HCT116 (cell line): ENCODE data around the gene LRIG1. TPM values are rescaled to one million over a fixed set of nuclear protein-coding genes. Genes with fewer than 3 reads are reported as not detected.

ENCODE experiments used
- ATAC-seq: fragments of 200-7000 bp; cut with Tn5 transposase; 2 replicates; pipeline ENCODE4 v1.9.1; 2020; ENCODE audit warnings: mild to moderate bottlenecking, moderate library complexity
- BruUV-seq: library from RNA; stranded (reverse); fragments of 400-500 nt; replicated peaks from 2 replicates; lab custom pipeline; 2021; lab: Mats Ljungman, UMichigan
- CTCF ChIA-PET: fragments of 300-600 bp; sonication (Branson Sonifier 250); formaldehyde crosslinking; loops from one replicate; lab custom pipeline; 2021; ENCODE audit warnings: antibody characterized with exemption; lab: Charles Lee
- POLR2A ChIA-PET: fragments of 300-600, 350-600 bp; sonication (Branson Sonifier 250); formaldehyde crosslinking; loops from one replicate; lab custom pipeline; 2021; ENCODE audit warnings: antibody characterized with exemption; lab: Charles Lee
- RAD21 ChIA-PET, 2 experiments: fragments of 300-600 bp; sonication (Branson Sonifier 250); formaldehyde crosslinking; loops; one replicate each; lab custom pipeline; 2023; ENCODE audit warnings: low total read pairs in 2 of 2; ENCODE audit not compliant: uncharacterized antibody in 2 of 2, unreplicated experiment in 2 of 2, low non-redundant PET in 1 of 2; lab: Charles Lee
- DNase-seq: peaks from one replicate; pipeline ENCODE4 v3.0.0-alpha.2; 2010; ENCODE audit warnings: low read depth, low spot score
- H2AFZ ChIP-seq: fragments of 200-600 bp; shearing (Covaris generic), sonication (generic); 2 replicates; pipeline ENCODE4 v1.6.1; 2017; ENCODE audit warnings: low read depth, mixed run types, mixed read lengths, antibody characterized with exemption, low read length; ENCODE audit not compliant: poor library complexity, severe bottlenecking
- H3K27ac ChIP-seq: 2 replicates; pipeline ENCODE4 v1.5.1; 2012; ENCODE audit warnings: low read depth, low read length
- H3K27me3 ChIP-seq: fragments of 200-600 bp; sonication (generic); 2 replicates; pipeline ENCODE4 v1.6.1; 2016; ENCODE audit warnings: mixed run types, low read length, mixed read lengths; ENCODE audit not compliant: insufficient read depth
- H3K36me3 ChIP-seq, 2 experiments: fragments of 200-500 bp in 1 of 2; fragments of 200-600 bp in 1 of 2; sonication (Bioruptor generic) in 1 of 2; sonication (generic) in 1 of 2; 2 replicates each; pipeline versions ENCODE4 v1.5.1 to v1.6.1; 2014 to 2016; ENCODE audit warnings: low read length in 2 of 2, inconsistent platforms in 1 of 2, mixed read lengths in 1 of 2, mixed run types in 1 of 2; ENCODE audit not compliant: insufficient read depth in 2 of 2, control insufficient read depth in 1 of 2
- H3K4me1 ChIP-seq, 2 experiments: fragments of 200-600 bp in 1 of 2; sonication (generic) in 1 of 2; 2 replicates each; pipeline versions ENCODE4 v1.5.1 to v1.6.1; 2012 to 2017; ENCODE audit warnings: low read length in 2 of 2, inconsistent platforms in 1 of 2, mild to moderate bottlenecking in 1 of 2, mixed read lengths in 1 of 2, mixed run types in 1 of 2, moderate library complexity in 1 of 2; ENCODE audit not compliant: insufficient read depth in 2 of 2, control insufficient read depth in 1 of 2
- H3K4me2 ChIP-seq: fragments of 200-600 bp; sonication (generic); 2 replicates; pipeline ENCODE4 v1.6.1; 2017; ENCODE audit warnings: mixed run types, low read length, mixed read lengths
- H3K4me3 ChIP-seq, 2 experiments: fragments of 200-600 bp in 1 of 2; sonication (generic) in 1 of 2; replicated peaks in 1 of 2; 2 replicates each; pipeline ENCODE4 v1.5.1; 2011 to 2016; ENCODE audit warnings: low read length in 2 of 2, control low read depth in 1 of 2, low read depth in 1 of 2, mild to moderate bottlenecking in 1 of 2, mixed read lengths in 1 of 2, mixed run types in 1 of 2
- H3K79me2 ChIP-seq: fragments of 200-600 bp; sonication (generic); 2 replicates; pipeline ENCODE4 v1.6.1; 2017; ENCODE audit warnings: mild to moderate bottlenecking, mixed run types, low read length, moderate library complexity, mixed read lengths; ENCODE audit not compliant: insufficient read depth
- H3K9ac ChIP-seq: fragments of 200-600 bp; sonication (generic); 2 replicates; pipeline ENCODE4 v1.6.1; 2016; ENCODE audit warnings: low read length, mixed read lengths
- H3K9me2 ChIP-seq: fragments of 200-600 bp; sonication (generic), shearing (Covaris generic); 2 replicates; pipeline ENCODE4 v1.6.1; 2017; ENCODE audit warnings: mixed run types, mild to moderate bottlenecking, moderate library complexity; ENCODE audit not compliant: insufficient read depth
- H3K9me3 ChIP-seq, 2 experiments: fragments of 200-500 bp in 1 of 2; fragments of 200-600 bp in 1 of 2; sonication (Bioruptor generic) in 1 of 2; sonication (generic) in 1 of 2; 2 replicates each; pipeline ENCODE4 v1.6.1; 2014 to 2017; ENCODE audit warnings: low read length in 2 of 2, mixed read lengths in 2 of 2, inconsistent platforms in 1 of 2, low read depth in 1 of 2, mild to moderate bottlenecking in 1 of 2, mixed run types in 1 of 2, moderate library complexity in 1 of 2; ENCODE audit not compliant: control insufficient read depth in 1 of 2, insufficient read depth in 1 of 2
- H4K20me1 ChIP-seq: fragments of 200-600 bp; sonication (generic), shearing (Covaris generic); 2 replicates; pipeline ENCODE4 v1.6.1; 2017; ENCODE audit warnings: mixed run types, mild to moderate bottlenecking, moderate library complexity; ENCODE audit not compliant: insufficient read depth
- CEBPB ChIP-seq: IDR thresholded peaks from 2 replicates; pipeline ENCODE4 v1.6.1; 2012; ENCODE audit warnings: low read depth
- EGR1 ChIP-seq: IDR thresholded peaks from 2 replicates; pipeline ENCODE4 v1.6.1; 2012; ENCODE audit warnings: low read depth
- EZH2phosphoT487 ChIP-seq: fragments of 200-600 bp; IDR thresholded peaks from 2 replicates; pipeline ENCODE4 v1.6.1; 2018; ENCODE audit warnings: antibody characterized with exemption, borderline replicate concordance
- FOSL1 ChIP-seq: IDR thresholded peaks from 2 replicates; pipeline ENCODE4 v1.6.1; 2012; ENCODE audit warnings: low read depth
- POLR2AphosphoS5 ChIP-seq: IDR thresholded peaks from 2 replicates; pipeline ENCODE4 v1.6.1; 2011; ENCODE audit warnings: mild to moderate bottlenecking, low read depth, low read length, moderate library complexity
- RAD21 ChIP-seq: IDR thresholded peaks from 2 replicates; pipeline ENCODE4 v1.6.1; 2012; ENCODE audit warnings: low read depth, mild to moderate bottlenecking
- SRF ChIP-seq: IDR thresholded peaks from 2 replicates; pipeline ENCODE4 v1.6.1; 2012; ENCODE audit warnings: low read depth
- intact Hi-C: fragments of 100-400 bp; cut with micrococcal nuclease; formaldehyde crosslinking; loops from 2 replicates; pipeline ENCODE4 v1.10.0; 2022
- total RNA-seq: library from RNA; stranded (reverse); gene quantifications from one replicate; pipeline ENCODE4 v1.2.1, GENCODE V29; 2021; ENCODE audit not compliant: unreplicated experiment
- TF ChIP-seq, protein P1 (sequence below): IDR thresholded peaks from 2 replicates; pipeline ENCODE4 v1.6.1; 2012
- TF ChIP-seq, protein P2 (sequence below), 3 experiments: fragments of 200-600 bp in 1 of 3; sonication (generic) in 1 of 3; IDR thresholded peaks in 2 of 3; conservative IDR thresholded peaks in 1 of 3; 2 replicates each; pipeline ENCODE4 v1.5.1; 2012 to 2017; ENCODE audit warnings: low read depth in 2 of 3, low read length in 2 of 3, antibody characterized with exemption in 1 of 3, borderline replicate concordance in 1 of 3, control low read depth in 1 of 3, mild to moderate bottlenecking in 1 of 3, mixed read lengths in 1 of 3, mixed run types in 1 of 3, moderate library complexity in 1 of 3; ENCODE audit not compliant: insufficient read depth in 1 of 3
- TF ChIP-seq, protein P3 (sequence below): IDR thresholded peaks from 2 replicates; pipeline ENCODE4 v1.6.1; 2012; ENCODE audit warnings: low read depth
- TF ChIP-seq, protein P4 (sequence below): IDR thresholded peaks from 2 replicates; pipeline ENCODE4 v1.6.1; 2011; ENCODE audit warnings: mild to moderate bottlenecking, low read length, moderate library complexity; ENCODE audit not compliant: insufficient replicate concordance; ENCODE audit errors: extremely low read depth
- TF ChIP-seq, protein P5 (sequence below): IDR thresholded peaks from 2 replicates; pipeline ENCODE4 v1.6.1; 2012

Gene LRIG1
- total RNA-seq, 1 experiment from 2014 or later: 3.1 TPM

DNA sequence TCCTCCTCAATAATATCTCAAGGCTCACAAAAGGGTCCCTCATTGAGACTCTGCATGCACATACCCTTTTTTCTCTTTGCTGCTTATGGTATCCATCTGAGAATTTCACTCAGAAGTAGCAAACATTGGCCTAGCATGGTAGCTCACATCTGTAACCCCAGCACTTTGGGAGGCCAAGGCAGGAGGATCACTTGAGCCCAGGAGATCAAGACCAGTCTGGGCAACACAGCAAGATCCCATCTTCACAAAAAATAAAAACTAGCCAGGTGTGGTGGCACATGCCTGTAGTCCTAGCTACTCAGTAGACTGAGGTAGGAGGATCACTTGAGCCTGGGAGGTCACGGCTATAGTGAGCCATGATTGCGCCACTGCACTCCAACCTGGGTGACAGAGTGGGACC is 11.7 kb downstream of the LRIG1 start:
- ATAC-seq (no peak), DNase-seq (no peak)
- Histone ChIP-seq H3K9me3 (no peaks in the 10 kb centered on the region), H3K27me3 (peaks cover 23% of the 10 kb centered on the region), H3K9ac (no peak overlapping the region), H3K4me3 (no peak overlapping the region), H3K4me1 (no peaks in the 10 kb centered on the region), H3K9me2 (no peaks in the 10 kb centered on the region), H4K20me1 (no peaks in the 10 kb centered on the region), H2AFZ (no peak overlapping the region), H3K36me3 (no peaks in the 10 kb centered on the region), H3K79me2 (no peaks in the 10 kb centered on the region), H3K27ac (no peak overlapping the region), H3K4me2 (no peak overlapping the region)
- intact Hi-C loops: no loop called here
- RAD21 ChIA-PET: no interaction called here
- BruUV-seq: no TSS peak
- TF ChIP-seq FOSL1 (no peak), RAD21 (no peak)
- TF ChIP-seq, protein P1, sequence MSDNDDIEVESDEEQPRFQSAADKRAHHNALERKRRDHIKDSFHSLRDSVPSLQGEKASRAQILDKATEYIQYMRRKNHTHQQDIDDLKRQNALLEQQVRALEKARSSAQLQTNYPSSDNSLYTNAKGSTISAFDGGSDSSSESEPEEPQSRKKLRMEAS: no peak
- TF ChIP-seq, protein P2, sequence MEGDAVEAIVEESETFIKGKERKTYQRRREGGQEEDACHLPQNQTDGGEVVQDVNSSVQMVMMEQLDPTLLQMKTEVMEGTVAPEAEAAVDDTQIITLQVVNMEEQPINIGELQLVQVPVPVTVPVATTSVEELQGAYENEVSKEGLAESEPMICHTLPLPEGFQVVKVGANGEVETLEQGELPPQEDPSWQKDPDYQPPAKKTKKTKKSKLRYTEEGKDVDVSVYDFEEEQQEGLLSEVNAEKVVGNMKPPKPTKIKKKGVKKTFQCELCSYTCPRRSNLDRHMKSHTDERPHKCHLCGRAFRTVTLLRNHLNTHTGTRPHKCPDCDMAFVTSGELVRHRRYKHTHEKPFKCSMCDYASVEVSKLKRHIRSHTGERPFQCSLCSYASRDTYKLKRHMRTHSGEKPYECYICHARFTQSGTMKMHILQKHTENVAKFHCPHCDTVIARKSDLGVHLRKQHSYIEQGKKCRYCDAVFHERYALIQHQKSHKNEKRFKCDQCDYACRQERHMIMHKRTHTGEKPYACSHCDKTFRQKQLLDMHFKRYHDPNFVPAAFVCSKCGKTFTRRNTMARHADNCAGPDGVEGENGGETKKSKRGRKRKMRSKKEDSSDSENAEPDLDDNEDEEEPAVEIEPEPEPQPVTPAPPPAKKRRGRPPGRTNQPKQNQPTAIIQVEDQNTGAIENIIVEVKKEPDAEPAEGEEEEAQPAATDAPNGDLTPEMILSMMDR (IDR thresholded peaks at IDR 0.05 in 2 of 3, conservative IDR thresholded peaks at IDR 0.05 in 1 of 3; ENCODE audit: borderline replicate concordance in 1 of 3, insufficient read depth in 1 of 3, low read depth in 2 of 3, low read length in 2 of 3): no peak
- CTCF ChIA-PET: no interaction called here
- POLR2A ChIA-PET: no interaction called here

DNA sequence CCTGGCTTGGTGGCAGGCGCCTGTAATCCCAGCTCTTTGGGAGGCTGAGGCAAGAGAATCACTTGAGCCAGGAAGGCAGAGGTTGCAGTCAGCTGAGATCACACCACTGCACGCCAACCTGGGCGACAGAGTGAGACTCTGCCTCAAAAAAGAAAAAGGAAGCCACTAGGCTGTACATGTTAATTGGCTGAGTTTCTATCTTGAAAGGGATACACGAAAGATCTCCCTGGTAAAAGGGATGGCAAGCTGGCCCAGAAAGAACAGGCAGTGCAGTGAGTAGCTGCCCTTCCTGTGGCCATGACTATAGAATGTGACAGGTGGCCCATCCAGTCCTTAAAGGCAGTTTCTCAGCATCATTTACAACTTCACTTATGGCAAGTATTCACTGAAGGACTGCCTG is 12.3 kb downstream of the LRIG1 start:
- intact Hi-C loops: no loop called here
- Histone ChIP-seq H3K36me3 (no peaks in the 10 kb centered on the region), H3K79me2 (no peaks in the 10 kb centered on the region), H3K4me2 (no peak overlapping the region), H3K9me2 (no peaks in the 10 kb centered on the region), H3K4me1 (no peaks in the 10 kb centered on the region), H3K4me3 (no peak overlapping the region), H2AFZ (no peak overlapping the region), H3K27me3 (peaks cover 23% of the 10 kb centered on the region), H3K9ac (no peak overlapping the region), H3K9me3 (no peaks in the 10 kb centered on the region), H3K27ac (no peak overlapping the region), H4K20me1 (no peaks in the 10 kb centered on the region)
- RAD21 ChIA-PET: no interaction called here
- ATAC-seq (no peak), DNase-seq (no peak)
- POLR2A ChIA-PET: no interaction called here
- BruUV-seq: no TSS peak
- CTCF ChIA-PET: no interaction called here
- TF ChIP-seq, protein P3, sequence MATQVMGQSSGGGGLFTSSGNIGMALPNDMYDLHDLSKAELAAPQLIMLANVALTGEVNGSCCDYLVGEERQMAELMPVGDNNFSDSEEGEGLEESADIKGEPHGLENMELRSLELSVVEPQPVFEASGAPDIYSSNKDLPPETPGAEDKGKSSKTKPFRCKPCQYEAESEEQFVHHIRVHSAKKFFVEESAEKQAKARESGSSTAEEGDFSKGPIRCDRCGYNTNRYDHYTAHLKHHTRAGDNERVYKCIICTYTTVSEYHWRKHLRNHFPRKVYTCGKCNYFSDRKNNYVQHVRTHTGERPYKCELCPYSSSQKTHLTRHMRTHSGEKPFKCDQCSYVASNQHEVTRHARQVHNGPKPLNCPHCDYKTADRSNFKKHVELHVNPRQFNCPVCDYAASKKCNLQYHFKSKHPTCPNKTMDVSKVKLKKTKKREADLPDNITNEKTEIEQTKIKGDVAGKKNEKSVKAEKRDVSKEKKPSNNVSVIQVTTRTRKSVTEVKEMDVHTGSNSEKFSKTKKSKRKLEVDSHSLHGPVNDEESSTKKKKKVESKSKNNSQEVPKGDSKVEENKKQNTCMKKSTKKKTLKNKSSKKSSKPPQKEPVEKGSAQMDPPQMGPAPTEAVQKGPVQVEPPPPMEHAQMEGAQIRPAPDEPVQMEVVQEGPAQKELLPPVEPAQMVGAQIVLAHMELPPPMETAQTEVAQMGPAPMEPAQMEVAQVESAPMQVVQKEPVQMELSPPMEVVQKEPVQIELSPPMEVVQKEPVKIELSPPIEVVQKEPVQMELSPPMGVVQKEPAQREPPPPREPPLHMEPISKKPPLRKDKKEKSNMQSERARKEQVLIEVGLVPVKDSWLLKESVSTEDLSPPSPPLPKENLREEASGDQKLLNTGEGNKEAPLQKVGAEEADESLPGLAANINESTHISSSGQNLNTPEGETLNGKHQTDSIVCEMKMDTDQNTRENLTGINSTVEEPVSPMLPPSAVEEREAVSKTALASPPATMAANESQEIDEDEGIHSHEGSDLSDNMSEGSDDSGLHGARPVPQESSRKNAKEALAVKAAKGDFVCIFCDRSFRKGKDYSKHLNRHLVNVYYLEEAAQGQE: no peak
- no peak for TF ChIP-seq EGR1
- TF ChIP-seq EZH2phosphoT487: no peak
- no peak for TF ChIP-seq SRF
- TF ChIP-seq FOSL1: no peak
- TF ChIP-seq, protein P1: no peak
- TF ChIP-seq, protein P4, sequence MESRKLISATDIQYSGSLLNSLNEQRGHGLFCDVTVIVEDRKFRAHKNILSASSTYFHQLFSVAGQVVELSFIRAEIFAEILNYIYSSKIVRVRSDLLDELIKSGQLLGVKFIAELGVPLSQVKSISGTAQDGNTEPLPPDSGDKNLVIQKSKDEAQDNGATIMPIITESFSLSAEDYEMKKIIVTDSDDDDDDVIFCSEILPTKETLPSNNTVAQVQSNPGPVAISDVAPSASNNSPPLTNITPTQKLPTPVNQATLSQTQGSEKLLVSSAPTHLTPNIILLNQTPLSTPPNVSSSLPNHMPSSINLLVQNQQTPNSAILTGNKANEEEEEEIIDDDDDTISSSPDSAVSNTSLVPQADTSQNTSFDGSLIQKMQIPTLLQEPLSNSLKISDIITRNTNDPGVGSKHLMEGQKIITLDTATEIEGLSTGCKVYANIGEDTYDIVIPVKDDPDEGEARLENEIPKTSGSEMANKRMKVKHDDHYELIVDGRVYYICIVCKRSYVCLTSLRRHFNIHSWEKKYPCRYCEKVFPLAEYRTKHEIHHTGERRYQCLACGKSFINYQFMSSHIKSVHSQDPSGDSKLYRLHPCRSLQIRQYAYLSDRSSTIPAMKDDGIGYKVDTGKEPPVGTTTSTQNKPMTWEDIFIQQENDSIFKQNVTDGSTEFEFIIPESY: no peak
- TF ChIP-seq, protein P5, sequence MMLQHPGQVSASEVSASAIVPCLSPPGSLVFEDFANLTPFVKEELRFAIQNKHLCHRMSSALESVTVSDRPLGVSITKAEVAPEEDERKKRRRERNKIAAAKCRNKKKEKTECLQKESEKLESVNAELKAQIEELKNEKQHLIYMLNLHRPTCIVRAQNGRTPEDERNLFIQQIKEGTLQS: no peak
- no peak for TF ChIP-seq CEBPB
- TF ChIP-seq POLR2AphosphoS5: no peak
